Activated naive CD4-positive, alpha-beta T cell treated with anti-CD3 and anti-CD28 coated beads for 36 hours (primary cell): ENCODE data around the gene CCND1. TPM values are rescaled to one million over a fixed set of nuclear protein-coding genes. Genes with fewer than 3 reads are reported as not detected.

Experiments
- CTCF ChIA-PET: fragments of 350-600 bp; sonication (Branson Sonifier 250); formaldehyde crosslinking; loops from one replicate; lab custom pipeline; 2021; ENCODE audit warnings: antibody characterized with exemption; lab: Charles Lee
- DNase-seq: peaks from one replicate; pipeline ENCODE4 v3.0.0-alpha.2; 2020
- H3K27ac Mint-ChIP-seq: one replicate; pipeline ENCODE4 v1.8.0; 2021; ENCODE audit warnings: mild to moderate bottlenecking, mixed read lengths
- H3K27me3 Mint-ChIP-seq: one replicate; pipeline ENCODE4 v1.8.0; 2021; ENCODE audit warnings: low read depth, mixed read lengths
- H3K36me3 Mint-ChIP-seq: one replicate; pipeline ENCODE4 v1.8.0; 2021; ENCODE audit warnings: low read depth, mixed read lengths
- H3K4me1 Mint-ChIP-seq: one replicate; pipeline ENCODE4 v1.8.0; 2021; ENCODE audit warnings: low read depth, mixed read lengths
- H3K4me3 Mint-ChIP-seq: one replicate; pipeline ENCODE4 v1.8.0; 2021; ENCODE audit warnings: mild to moderate bottlenecking, moderate library complexity, mixed read lengths
- H3K9me3 Mint-ChIP-seq: one replicate; pipeline ENCODE4 v1.8.0; 2021; ENCODE audit warnings: mixed read lengths
- intact Hi-C: fragments of 100-400 bp; cut with micrococcal nuclease; formaldehyde crosslinking; loops from one replicate; pipeline ENCODE4 v1.15.1; 2023
- total RNA-seq, 2 experiments: library from RNA; stranded (reverse); gene quantifications; one replicate each; pipeline ENCODE4 v1.2.3, GENCODE V29; 2021

The CCND1 gene
- total RNA-seq, 2 experiments from 2014 or later = 0.22 to 0.74 TPM

GRCh38 chr11:69696749-69697468 is 56.0 kb downstream of the CCND1 start:
- H3K27me3 Mint-ChIP-seq = peaks cover 49% of the 10 kb centered on the region
- no peaks in the 10 kb centered on the region for H3K4me1 Mint-ChIP-seq
- peaks cover 3% of the 10 kb centered on the region for H3K36me3 Mint-ChIP-seq
- CTCF ChIA-PET = interaction anchor here (0.7 kb wide), 1 partner anchor 395 kb away, joined by 3 read pairs; no protein-coding TSS in a partner anchor
- no peak overlapping the region for H3K4me3 Mint-ChIP-seq
- peaks cover 4% of the 10 kb centered on the region for H3K9me3 Mint-ChIP-seq
- H3K27ac Mint-ChIP-seq = no peak overlapping the region
- intact Hi-C loops = no loop called here
- no peak for DNase-seq

DNA sequence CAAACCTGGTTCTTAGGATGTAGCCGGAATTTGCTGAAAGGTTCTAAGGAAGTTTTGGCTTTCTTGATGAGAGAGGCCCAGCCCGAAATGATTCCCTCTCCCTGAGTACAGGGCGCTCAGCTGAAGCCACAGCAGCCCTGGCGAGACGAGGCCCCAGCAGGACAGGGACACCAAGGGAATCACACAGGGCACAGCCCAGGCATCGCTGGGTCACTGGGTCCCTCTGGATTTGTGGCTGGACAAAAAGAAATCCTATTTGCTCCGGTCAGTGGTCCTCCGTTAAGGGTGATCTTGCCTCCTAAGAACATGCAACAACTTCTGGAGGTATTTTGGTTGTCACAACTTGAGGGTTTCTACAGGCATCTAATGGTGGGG is 56.5 kb downstream of the CCND1 start:
- intact Hi-C loops = no loop called here
- peaks cover 47% of the 10 kb centered on the region for H3K27me3 Mint-ChIP-seq
- CTCF ChIA-PET = no interaction called here
- no peak overlapping the region for H3K4me3 Mint-ChIP-seq
- peaks cover under 1% of the 10 kb centered on the region for H3K9me3 Mint-ChIP-seq
- peaks cover under 1% of the 10 kb centered on the region for H3K36me3 Mint-ChIP-seq
- H3K27ac Mint-ChIP-seq = no peak overlapping the region
- H3K4me1 Mint-ChIP-seq = no peaks in the 10 kb centered on the region
- no peak for DNase-seq

DNA sequence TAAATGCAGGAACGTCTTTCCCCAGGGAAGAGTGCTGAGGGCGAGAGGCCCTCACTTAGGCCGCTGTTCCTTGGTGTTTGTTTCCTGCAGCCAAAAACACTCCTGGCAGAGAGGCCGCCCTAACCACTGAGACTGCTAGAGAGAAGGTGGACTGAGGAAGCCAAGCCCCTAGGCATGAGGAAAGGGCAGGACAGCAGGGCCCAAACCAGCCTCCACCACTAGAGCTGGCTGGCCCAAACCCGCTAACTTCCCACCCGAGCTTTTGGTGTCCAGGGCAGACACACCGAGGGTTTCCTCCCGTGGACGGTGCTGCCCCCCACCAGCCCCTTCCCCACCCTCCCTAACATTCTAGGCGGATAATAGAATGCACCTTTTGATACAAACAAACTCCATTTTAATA is 56.9 kb downstream of the CCND1 start:
- H3K9me3 Mint-ChIP-seq = no peaks in the 10 kb centered on the region
- CTCF ChIA-PET = no interaction called here
- H3K27ac Mint-ChIP-seq = no peak overlapping the region
- intact Hi-C loops = no loop called here
- DNase-seq = no peak
- H3K27me3 Mint-ChIP-seq = peaks cover 47% of the 10 kb centered on the region
- no peaks in the 10 kb centered on the region for H3K36me3 Mint-ChIP-seq
- H3K4me3 Mint-ChIP-seq = no peak overlapping the region
- peaks cover 2% of the 10 kb centered on the region for H3K4me1 Mint-ChIP-seq

DNA sequence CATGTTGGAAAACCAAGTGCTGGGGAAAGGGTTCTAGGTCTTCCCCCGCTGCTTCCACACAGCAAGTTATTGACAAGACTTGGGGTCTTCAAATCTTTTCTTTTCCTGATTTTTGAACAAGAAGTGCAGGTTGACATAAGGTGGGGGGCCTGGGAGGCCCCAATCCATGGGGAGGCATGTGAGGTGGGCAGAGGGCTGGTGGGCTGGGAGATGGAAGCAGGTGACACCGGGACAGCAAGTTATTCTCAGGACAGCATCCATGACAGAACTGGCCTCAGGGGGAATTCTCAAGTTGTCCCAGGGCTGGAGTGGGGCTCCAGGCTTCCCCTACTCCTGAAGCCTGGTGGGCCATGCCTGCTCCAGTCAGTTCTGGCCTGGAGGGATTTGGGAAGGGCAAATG is 57.4 kb downstream of the CCND1 start:
- intact Hi-C loops = no loop called here

GRCh38 chr11:69699213-69699612 is 58.3 kb downstream of the CCND1 start:
- Mint-ChIP-seq H3K4me1 (peaks cover 4% of the 10 kb centered on the region), H3K4me3 (no peak overlapping the region), H3K36me3 (no peaks in the 10 kb centered on the region), H3K9me3 (no peaks in the 10 kb centered on the region), H3K27ac (no peak overlapping the region), H3K27me3 (peaks cover 45% of the 10 kb centered on the region)
- no peak for DNase-seq
- CTCF ChIA-PET = interaction anchor here (0.6 to 0.7 kb wide), 2 partner anchors 190 to 214 kb away, joined by 3 read pairs; no protein-coding TSS in a partner anchor
- intact Hi-C loops = no loop called here

More for the DNA sequence above, 57.4 kb downstream of the CCND1 start:
- DNase-seq = no peak
- Mint-ChIP-seq H3K27me3 (peaks cover 46% of the 10 kb centered on the region), H3K4me3 (no peak overlapping the region), H3K27ac (no peak overlapping the region), H3K4me1 (peaks cover 4% of the 10 kb centered on the region), H3K36me3 (no peaks in the 10 kb centered on the region), H3K9me3 (no peaks in the 10 kb centered on the region)
- CTCF ChIA-PET = no interaction called here

- intact Hi-C loops = loop anchor here (5.0 kb wide), 1 partner anchor 142 kb away; no protein-coding TSS in a partner anchor
- peaks cover 48% of the 10 kb centered on the region for H3K27me3 Mint-ChIP-seq
- H3K27ac Mint-ChIP-seq = no peak overlapping the region
Observed at GRCh38 chr11:69700278-69701140, 59.6 kb downstream of the CCND1 start.

DNA sequence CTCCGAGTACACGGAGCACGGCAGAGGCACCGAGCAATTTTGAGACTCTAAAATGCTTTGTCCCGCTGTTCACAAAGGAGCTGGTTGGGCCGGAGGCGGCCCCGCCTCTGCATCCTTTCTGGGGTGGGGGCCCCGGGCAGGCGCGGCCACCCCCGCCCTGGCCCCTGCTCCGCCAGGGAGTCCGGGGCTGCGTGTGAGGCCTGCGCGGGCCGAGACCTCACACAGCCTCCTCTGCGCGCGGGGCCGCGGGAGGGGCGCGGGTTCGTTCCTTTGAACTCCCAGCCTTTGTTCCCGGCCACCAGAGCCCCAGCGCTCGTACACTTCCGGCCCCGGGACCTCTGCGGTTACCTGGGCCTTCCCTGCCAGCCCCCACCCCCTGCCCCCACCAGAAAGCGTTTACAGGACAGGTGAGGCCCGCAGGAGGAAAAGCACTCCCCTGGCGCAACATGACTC is 61.3 kb downstream of the CCND1 start:
- no peaks in the 10 kb centered on the region for H3K36me3 Mint-ChIP-seq
- no peaks in the 10 kb centered on the region for H3K9me3 Mint-ChIP-seq
- no peak for DNase-seq
- no peak overlapping the region for H3K4me3 Mint-ChIP-seq
- H3K4me1 Mint-ChIP-seq = peaks cover 8% of the 10 kb centered on the region
- intact Hi-C loops = loop anchor here (5.0 kb wide), 1 partner anchor 140 kb away; no protein-coding TSS in a partner anchor
- no peak overlapping the region for H3K27ac Mint-ChIP-seq
- peaks cover 44% of the 10 kb centered on the region for H3K27me3 Mint-ChIP-seq
- CTCF ChIA-PET = no interaction called here

More at GRCh38 chr11:69700278-69701140, 59.6 kb downstream of the CCND1 start:
- no peak for DNase-seq
- H3K4me3 Mint-ChIP-seq = no peak overlapping the region
- no peaks in the 10 kb centered on the region for H3K9me3 Mint-ChIP-seq
- CTCF ChIA-PET = no interaction called here
- no peaks in the 10 kb centered on the region for H3K36me3 Mint-ChIP-seq
- H3K4me1 Mint-ChIP-seq = peaks cover 8% of the 10 kb centered on the region

- Mint-ChIP-seq H3K9me3 (no peaks in the 10 kb centered on the region), H3K27me3 (peaks cover 41% of the 10 kb centered on the region), H3K4me1 (peaks cover 8% of the 10 kb centered on the region), H3K4me3 (no peak overlapping the region), H3K27ac (no peak overlapping the region), H3K36me3 (no peaks in the 10 kb centered on the region)
- intact Hi-C loops = loop anchor here (5.0 kb wide), 1 partner anchor 139 kb away; no protein-coding TSS in a partner anchor
- no peak for DNase-seq
- CTCF ChIA-PET = no interaction called here
Observed at GRCh38 chr11:69702769-69703452, 62.0 kb downstream of the CCND1 start.

- intact Hi-C loops = loop anchor here (5.0 kb wide), 1 partner anchor 139 kb away; no protein-coding TSS in a partner anchor
- peaks cover 39% of the 10 kb centered on the region for H3K27me3 Mint-ChIP-seq
- CTCF ChIA-PET = no interaction called here
- H3K9me3 Mint-ChIP-seq = no peaks in the 10 kb centered on the region
- H3K4me1 Mint-ChIP-seq = peaks cover 8% of the 10 kb centered on the region
- DNase-seq = no peak
- no peaks in the 10 kb centered on the region for H3K36me3 Mint-ChIP-seq
- no peak overlapping the region for H3K27ac Mint-ChIP-seq
- no peak overlapping the region for H3K4me3 Mint-ChIP-seq
Observed at GRCh38 chr11:69703453-69703767, 62.5 kb downstream of the CCND1 start.

Other genes with a start within 250 kb of the CCND1 start
- gene LINC01488, start 159.5 kb upstream of the CCND1 start, total RNA-seq = not detected
- gene LTO1, start 34.2 kb downstream of the CCND1 start, total RNA-seq = 10 to 100 TPM; 14.8 to 14.9 TPM
- under 1 TPM in 1 of 2 experiments, not detected in 1; 0.10 TPM for gene FGF19, start 62.9 kb downstream of the CCND1 start, total RNA-seq
- gene FGF4, start 134.2 kb downstream of the CCND1 start, total RNA-seq = not detected
- gene FGF3, start 178.3 kb downstream of the CCND1 start, total RNA-seq = not detected